Activated CD8-positive, alpha-beta memory T cell treated with anti-CD3 and anti-CD28 coated beads for 1 hour (primary cell): Measurements from ENCODE around the gene DNAJC25.
"Not testable (repeated sequence)": the region's sequence is repeated elsewhere in the genome, so short reads cannot be mapped to it uniquely, and the experiment has no call there.

Experiments
- DNase-seq, 2 donors: peaks; one replicate each; pipeline ENCODE4 v3.0.0-alpha.2; 2020; ENCODE audit warnings: low read depth in 1 of 2; ENCODE audit errors: extremely low read depth in 1 of 2

Gene DNAJC25

DNA sequence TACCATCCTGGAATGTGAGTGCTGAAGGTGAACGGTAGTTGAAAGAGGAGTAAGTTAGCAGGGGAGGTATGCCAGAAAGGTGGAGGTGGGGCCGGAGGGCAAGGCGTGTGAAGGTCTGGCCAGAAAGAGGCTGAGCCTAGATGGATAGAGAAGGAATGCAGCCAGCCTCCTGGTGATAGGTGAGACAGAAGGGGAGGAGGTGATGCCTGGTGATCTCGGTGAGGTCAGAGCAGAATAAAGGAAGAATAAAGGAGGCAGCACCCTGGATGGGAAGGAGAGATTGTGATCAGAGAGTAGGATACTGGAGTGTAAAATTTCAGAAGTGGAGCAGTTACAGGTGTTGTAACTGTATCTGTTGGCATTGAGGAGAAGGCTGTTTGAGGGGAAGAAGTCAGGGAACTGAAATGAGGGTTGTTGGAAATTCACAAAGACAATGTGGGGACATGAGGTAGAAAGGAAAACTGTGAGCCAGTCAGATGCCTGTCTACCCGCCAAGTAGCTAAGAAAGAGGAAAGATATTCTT is 32.2 kb downstream of the DNAJC25 start:
- DNase-seq = no peak

DNA sequence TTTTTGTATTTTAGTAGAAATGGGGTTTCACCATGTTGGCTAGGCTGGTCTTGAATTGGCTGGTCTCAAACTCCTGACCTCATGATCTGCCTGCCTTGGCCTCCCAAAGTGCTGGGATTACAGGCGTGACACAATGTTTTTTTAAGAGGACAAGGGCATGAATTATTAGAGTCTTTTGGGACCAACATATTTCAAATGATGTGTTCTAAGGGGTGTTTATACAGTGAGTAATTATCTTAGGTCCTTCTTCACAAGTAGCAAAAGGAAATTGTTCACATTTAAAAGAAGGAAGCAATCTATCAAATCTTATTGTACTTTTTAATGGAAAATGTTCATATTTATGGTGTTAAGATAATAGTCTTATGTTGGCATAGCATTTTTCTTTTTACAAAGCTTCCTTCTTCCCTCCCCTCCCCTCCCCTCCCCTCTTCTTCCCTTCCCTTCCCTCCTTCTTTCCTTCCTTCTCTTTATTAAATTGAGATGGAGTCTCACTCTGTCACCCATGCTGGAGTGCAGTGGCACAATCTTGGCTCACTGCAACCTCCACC is 37.0 kb downstream of the DNAJC25 start:
- no peak for DNase-seq

DNA sequence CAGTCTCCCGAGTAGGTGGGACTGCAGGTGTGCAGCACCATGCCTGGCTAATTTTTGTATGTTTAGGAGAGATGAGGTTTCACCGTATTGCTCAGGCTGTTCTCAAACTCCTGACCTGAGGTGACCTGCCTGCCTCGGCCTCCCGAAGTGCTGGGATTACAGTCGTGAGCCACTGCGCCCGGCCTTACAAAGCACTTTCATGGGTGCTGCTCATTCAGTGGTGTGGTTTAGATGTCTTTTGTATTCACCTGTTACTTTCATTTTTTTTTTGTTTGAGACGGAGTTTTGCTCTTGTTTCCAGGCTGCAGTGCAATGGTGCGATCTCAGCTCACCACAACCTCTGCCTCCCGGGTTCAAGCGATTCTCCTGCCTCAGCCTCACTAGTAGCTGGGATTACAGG is 37.5 kb downstream of the DNAJC25 start:
- not testable (repeated sequence) for DNase-seq

DNA sequence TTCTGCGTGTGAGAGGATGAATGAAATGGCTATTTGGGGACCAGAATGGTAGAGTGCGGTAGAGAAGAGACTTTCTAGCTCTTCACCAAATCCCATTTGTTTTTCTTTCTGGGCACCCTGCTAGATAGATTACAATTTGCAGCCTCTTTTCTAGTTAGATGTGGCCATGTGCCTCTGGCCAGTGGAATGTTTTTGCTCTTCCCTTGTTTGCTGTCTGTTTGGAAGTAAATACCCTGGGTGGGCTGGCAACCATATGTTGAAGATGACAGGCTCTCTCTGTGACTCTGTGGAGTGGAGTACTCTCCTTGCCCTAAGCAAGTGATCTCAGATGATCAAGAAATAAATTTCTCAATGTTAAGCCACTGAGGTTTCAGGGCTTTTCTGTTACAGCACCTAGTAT is 43.2 kb downstream of the DNAJC25 start:
- no peak for DNase-seq

DNA sequence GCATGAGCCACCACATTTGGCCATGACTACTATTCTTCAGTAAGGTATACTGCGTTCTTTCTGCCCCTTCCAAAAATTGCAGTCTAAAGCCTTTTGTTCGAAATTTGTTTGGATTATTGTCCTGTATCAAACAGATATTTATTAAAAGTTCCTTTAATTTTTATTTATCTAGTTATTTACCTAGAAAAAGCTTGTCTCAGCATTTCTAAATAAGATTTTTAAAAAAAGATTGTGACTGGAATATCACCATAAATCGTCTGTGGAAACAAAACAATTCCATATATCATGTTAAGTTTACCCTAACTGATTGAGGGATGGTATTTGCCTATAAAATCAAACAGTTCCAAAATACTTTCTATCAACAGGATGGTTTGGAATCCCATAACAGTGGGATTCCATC is 45.0 kb downstream of the DNAJC25 start:
- DNase-seq = no peak

DNA sequence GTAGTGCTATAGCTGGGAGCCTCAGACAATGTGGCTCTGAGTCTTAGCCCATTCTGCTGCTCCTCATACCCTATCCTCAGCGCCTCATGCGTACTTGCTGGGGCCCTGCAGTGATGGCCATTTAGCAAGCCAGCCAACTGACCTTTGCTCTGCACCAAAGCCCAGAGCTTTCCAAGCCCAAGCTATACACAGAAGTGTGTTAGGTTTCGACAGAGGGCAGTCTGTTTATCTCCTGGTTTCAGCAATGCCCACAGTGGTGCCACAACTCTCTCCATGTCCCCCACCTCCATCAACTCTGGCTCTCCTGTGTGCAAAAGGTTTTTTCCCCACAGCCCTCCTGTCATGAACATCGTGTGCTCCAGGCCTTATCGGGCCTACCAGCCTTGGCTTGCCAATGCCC is 47.2 kb downstream of the DNAJC25 start:
- DNase-seq = no peak

DNA sequence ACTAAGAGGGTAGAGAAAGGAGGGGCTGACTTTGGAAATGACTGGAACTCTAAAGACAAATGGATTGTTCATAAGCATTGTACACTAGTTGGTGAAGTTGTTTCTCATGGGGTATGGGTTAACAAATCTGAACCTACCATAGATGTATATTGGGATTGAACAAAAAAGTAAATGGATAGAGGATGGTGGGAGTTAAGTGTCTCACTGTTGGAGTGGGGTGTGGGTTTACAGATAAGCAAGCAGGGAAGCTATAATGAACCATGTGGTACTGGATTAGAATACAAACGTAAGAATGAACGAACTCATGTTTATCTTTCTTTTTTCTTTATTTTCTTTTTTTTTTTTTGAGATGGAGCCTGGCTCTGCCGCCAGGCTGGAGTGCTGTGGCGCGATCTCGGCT is 48.1 kb downstream of the DNAJC25 start:
- no peak for DNase-seq

DNA sequence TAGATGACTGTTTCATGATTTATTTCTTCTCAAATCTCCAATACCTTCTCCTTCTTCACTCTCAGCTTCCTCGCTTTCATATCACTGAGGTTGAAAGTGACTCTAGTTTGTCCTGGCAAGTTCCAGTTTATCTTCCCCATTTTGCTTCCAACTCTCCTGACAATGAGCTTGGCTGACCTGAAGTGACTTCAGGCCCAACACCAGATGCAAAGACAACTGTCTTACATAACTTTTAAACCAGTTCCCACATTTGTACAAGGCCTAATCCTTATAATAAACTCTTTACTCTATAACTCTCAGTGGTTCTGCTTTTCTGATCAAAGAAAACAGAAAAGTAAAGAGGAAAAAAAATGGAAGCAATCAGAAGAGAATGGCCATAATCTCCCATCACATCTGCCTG is 52.3 kb downstream of the DNAJC25 start:
- no peak for DNase-seq

DNA sequence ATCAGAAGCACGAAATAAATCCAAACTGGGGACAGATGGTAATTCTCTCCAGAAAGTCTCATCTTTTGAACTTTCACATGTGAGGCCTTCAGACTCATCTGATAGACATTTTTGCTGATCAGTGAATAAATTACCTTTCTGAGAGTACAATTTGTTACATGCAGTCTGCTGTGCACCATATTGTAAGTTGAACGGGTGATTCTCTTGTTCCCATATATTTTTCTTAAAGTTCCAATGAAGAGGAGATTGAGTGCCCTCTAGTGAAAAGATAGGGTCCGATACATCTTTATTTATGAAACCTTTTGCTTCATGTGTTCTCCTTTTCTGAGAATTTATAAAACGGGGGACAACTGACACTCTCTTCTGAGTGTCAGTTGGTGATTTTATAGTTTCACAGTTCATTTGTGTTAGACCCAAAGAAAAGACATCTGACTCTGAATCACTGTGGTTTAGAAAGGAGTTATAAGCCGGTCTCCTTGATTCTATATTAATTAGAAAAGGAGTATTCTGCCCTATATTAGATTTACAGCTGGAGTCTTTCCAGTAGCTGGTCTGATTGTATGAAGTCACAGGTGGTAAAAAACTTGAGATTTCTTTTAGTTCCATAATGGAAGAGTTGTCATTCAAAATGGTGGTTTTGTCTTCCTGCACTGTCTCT is 60.7 kb downstream of the DNAJC25 start:
- DNase-seq = no peak

DNA sequence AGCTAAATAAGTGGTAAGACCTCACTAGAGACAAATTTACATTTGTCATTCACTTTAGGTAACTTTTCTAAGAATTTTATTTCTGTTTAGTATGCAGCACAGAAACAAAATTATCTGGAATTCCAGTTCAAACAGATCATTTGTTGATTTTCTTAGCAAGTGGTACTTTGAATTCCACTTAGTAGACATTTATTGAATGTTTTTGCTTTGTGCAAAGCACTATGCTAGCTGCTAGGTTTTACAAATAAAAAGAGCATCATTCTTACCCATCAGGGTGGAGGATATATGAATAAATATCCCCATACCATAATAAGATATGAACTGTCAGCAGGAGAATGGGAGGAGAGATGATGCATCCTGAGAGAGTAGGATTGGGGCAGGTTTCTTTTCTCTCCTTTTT is 65.7 kb downstream of the DNAJC25 start:
- DNase-seq = no peak

DNA sequence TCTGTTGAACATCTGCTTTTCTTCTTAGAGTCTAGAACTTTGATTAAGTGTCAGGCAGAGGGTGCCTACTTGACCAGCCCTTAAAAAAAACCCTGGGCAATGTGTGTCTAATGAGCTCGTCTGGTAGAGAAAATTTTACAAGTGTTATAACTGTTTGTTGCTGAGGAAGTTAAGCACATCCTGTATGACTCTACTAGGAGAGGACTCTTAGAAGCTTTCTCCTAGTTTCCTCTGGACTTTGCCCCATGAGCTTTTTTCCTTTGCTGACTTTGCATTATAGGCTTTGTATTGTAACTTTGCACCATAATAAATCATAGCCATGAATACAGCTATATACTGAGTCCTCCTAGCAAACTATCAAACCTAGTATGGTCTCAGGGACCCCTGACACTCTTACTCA is 69.6 kb downstream of the DNAJC25 start:
- no peak for DNase-seq
